Measurements from ENCODE around the gene RGMB.

Gene RGMB

GRCh38 chr5:98827588-98828284 lies 54.3 kb downstream of the RGMB start:
- no peak for DNase-seq (ENCODE audit: low read depth)

GRCh38 chr5:98836175-98836574 lies 62.7 kb downstream of the RGMB start:
- DNase-seq (ENCODE audit: low read depth): no peak

GRCh38 chr5:98839469-98840383 lies 66.3 kb downstream of the RGMB start:
- DNase-seq (ENCODE audit: low read depth): no peak

- no peak for DNase-seq (ENCODE audit: low read depth)
Measured at GRCh38 chr5:98840946-98841345, 67.5 kb downstream of the RGMB start.

- DNase-seq (ENCODE audit: low read depth): no peak
Measured at GRCh38 chr5:98843481-98843880, 70.0 kb downstream of the RGMB start.

- DNase-seq (ENCODE audit: low read depth): no peak
Measured at GRCh38 chr5:98844865-98845264, 71.4 kb downstream of the RGMB start.

GRCh38 chr5:98845878-98846277 lies 72.4 kb downstream of the RGMB start:
- no peak for DNase-seq (ENCODE audit: low read depth)
